SK-N-DZ (cell line): ENCODE measurements around the gene FBXL3. TPM values are rescaled to one million over a fixed set of nuclear protein-coding genes. Genes with fewer than 3 reads are reported as not detected.
A peak's percentile ranks its signal among the peaks of the same experiment; 100 is the strongest.

Source experiments
- DNase-seq: peaks from one replicate; pipeline ENCODE4 v3.0.0-alpha.2; 2015; ENCODE audit warnings: low spot score
- polyA plus RNA-seq, 2 experiments: library from polyadenylated mRNA; depleted of rRNA; stranded (reverse); fragments of >200 nt; gene quantifications; 2 replicates each; pipeline ENCODE4 v1.2.3, GENCODE V29; 2014

Gene FBXL3, protein sequence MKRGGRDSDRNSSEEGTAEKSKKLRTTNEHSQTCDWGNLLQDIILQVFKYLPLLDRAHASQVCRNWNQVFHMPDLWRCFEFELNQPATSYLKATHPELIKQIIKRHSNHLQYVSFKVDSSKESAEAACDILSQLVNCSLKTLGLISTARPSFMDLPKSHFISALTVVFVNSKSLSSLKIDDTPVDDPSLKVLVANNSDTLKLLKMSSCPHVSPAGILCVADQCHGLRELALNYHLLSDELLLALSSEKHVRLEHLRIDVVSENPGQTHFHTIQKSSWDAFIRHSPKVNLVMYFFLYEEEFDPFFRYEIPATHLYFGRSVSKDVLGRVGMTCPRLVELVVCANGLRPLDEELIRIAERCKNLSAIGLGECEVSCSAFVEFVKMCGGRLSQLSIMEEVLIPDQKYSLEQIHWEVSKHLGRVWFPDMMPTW
- 11.4 and 13.5 TPM in 2 replicates for polyA plus RNA-seq (2014; cell fraction: cytosol; rRNA removed)
- 11.0 and 11.3 TPM in 2 replicates for polyA plus RNA-seq (2014; cell fraction: nucleus; rRNA removed)

DNA sequence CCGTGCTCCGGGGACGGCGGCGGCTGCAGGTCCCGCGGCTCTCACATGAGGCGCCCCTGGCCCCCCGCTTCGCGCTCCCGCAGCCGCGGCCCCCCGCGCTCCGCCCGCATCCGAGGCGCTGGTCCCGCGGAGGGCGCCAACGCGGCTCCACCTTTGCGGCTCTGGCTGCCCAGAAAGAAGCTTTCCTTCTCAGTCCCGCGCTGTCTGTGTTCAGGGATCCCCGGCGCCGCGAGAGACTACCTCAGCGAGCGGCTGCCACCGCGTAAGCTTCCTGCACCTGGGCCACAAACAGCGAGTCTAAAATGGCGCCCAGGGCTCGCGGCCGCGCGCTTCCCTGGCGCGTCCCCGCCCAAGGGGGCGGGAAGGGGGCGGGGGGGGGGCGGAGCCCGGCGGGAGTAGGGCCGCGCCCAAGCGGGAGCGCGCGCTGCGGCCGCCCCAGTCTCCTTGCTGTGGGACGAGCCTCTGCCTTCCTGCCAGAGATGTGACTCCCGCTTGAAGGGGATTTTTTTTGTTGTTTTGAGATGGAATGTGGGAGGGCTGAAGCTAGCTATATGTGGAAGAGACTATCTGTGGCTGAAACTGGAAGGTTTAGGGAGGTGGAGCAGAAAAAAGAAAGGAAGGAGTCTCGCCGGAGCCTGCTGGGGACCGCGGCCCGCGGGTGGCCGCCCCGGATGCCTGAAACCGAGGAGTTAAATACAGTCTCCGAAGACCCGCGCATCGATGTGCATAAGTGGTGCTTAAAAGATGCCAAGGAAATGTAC, at the start of gene FBXL3:
Gene FBXL3 (minus strand): TSS at position 299 of the 761 bp plus-strand sequence. CDS start 5,299 bp downstream, outside the sequence.
- peak; percentile 82 for DNase-seq

DNA sequence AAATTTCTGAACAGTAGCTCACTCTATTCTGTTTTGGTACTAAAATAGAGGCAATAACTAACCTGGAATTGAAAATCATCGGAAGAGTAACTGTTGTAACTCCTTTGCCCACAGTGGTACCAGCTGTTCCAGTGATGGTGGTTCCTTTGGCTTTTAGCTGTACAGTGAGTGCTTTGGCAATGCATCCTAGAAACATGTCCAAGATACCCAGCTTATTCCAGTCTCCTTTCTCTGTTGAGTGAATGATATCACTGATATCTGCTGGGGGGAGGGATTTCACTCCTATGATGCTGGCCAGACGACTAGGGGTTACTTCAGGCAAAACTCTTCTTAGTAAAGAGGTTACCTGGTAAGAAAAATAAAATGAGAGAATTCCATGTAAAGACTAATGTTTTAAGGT, 40.6 kb upstream of the FBXL3 start:
- no peak for DNase-seq

DNA sequence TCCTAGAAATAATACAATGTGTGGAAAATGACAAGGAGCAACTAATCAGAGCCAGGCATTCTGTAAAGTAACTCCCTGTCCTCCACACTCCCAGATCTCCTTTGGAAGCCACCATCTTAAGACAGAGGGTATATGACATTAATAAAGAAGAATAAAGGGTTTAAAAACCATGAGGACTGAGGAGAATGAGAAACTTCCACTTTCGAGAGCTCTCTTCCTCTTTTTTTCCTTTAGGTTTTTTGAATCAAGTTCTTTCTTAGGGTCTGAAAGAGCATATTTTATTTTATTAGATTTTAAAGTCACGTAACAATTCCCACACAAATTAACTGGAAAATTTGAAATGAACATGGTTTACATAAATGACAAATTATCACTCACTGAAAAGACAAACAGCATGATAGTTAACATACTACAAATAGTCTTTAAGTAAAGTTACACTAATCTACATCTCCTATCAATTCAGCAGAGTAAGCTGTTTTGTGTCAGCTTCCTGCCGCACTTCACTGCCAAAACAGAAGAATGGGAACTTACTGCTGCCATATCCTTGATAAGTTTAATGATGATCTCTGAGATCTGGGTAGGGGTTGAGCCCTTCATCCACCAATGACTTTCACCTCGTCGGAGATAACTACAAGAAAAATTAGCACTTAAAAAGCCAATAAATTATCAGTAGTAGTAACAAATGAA, 38.6 kb upstream of the FBXL3 start:
- DNase-seq = no peak

DNA sequence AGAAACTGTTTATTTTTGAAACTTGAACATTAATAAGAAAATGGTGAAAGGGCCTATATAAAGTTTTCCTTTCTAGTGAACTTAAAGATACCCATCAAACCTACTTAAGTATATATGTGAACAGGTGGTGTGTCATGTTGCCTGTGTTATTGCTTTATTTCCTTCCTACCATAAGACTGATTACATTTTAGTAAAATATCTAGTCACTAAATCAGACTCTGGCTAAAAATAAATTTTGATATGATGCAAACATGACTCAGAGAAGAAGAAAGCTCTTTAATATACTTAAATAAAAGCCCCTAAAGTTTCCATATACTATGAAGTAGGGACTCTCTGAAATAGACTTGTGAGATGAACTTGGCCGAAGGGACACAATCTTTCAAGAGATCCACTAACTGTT, 35.1 kb upstream of the FBXL3 start:
- no peak for DNase-seq

DNA sequence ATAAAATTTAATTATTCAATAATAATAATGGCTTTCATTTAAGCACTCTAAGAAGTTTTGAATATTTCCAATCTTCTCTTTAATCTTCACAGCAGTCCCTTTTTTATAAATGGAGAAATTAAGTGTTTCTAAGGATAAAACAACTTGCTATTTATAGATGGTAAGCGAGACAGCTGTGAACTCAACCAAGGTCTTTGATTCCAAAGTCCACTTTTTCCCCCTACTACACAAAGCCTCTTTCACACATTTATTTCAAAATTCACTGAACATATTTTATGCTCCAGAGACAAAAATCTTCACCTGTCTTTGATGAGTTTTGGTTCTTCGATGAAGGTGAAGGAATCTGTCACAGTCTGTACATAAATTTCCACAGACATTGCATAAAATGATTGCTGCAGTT, 34.4 kb upstream of the FBXL3 start:
- no peak for DNase-seq

DNA sequence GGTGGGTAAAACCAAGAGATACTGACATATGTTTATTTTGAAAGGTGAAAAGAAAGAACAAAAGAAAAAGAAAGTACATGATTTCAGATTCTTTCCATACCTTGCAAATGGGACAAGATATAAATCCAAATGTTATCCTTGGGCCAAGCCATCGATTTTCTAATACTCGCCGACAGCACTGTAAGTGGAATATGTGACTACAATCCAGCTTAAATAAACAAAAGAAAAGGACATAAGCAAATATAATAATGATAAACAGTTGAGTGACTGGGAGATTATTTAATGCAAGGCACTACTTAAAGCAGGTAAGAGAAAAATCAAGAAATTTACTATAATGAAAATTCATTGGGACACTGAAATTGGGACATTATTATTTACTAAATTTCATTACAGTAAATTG, 29.9 kb upstream of the FBXL3 start:
- DNase-seq = no peak

DNA sequence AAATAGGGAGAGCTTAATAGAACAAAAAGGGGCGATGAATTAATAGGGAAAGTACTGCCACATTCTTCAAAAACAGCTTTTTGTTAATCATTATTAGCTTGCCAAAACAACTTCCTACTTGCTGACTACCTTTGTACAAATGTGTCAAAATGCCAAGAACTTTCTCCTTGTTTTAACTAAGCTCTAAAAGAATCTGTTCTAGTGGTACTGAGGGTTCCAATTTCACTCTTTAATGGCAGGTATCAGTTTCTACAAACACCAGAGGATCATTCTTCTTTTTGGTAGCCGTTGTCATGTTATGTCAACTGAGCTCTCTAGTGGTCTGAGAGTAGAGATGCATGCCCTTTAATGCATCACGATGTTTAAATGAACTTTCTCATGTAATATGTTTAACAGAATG, 29.4 kb upstream of the FBXL3 start:
- no peak for DNase-seq

DNA sequence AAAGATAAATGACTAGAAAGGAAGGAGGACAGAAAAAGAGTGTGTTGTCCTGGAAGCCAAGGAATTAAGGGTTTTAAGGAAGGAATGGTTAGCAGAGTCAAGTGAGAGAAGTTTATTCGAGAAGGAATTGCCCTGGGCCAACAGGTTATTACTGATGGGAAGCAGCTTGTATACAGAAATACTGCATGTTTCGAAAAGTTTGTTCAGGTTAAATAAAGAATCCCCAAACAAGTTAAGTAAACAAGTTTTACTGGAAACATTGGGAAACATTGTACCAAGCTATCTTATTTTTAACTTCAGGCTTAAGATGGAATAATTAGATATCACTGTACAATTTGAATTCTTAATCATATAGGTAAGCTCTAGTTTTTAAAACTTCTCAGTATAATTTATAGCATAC, 28.2 kb upstream of the FBXL3 start:
- no peak for DNase-seq

DNA sequence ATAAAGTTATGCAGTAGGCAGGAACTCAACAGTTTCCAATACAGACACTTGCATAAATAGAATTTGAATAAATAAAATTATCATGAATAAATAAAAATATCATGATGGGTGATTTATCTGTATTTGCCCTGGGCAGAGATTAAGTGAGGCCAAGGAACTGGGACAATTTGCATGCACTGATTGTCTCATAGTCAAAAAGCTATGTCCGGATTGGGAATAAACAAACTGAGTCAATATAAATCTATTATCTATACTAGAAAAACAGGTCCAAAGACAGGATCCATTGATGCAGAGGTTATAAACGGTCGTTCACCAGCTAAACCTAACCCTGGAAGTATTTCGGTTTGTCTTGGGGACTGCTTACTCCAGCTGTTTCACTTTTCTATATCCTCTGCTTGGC, 26.2 kb upstream of the FBXL3 start:
- DNase-seq = no peak

DNA sequence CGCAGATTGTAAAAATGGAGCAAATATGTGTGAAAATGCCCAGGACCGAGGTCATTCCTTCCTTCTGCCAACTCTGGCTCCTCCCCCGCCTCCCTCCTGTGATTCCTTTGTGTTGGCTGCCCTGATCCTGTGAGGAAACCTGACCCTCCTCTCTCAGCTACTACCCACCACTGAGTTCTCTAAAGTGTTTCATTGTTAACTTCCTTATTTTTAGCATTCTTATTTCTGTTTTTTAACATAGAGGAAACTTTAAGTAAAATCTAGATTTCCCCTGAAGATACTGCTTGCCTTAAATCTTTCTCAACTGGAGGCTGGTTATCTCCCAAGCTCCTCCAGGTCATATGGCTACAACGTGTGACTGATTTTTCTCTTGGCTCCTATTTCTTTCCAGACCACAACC, 21.7 kb upstream of the FBXL3 start:
- DNase-seq = no peak

DNA sequence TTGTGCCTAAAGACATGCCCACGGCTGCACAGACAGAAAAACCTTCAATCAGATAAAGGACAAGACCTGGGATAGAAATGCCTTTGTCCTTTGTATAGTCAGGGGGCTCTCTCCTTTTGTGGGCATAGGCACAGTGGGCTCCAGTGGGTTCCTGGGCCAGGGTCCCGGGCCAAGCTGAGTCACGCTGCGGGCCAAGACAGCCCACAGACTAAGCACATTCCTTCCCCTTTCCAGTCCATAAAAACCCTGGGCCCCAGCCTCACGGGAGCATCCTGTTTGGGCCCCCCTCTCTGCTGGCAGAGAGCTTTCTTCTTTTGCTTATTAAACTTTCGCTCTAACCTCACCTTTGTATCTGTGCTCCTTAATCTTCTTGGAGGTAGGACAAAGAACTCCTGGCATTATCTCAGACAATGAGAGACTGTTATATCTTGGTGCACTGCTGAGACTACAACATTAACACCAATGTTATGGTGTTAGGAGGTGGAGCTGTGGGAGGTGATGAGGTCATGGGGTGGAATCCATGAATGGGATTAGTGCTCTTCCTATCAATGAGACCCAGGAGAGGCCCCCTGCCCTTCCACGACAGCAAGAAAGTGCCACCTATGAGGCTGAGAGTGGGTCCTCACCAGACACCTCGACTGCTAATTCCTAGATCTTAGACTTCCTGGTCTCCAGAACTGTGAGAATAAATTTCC, 20.8 kb upstream of the FBXL3 start:
- no peak for DNase-seq

DNA sequence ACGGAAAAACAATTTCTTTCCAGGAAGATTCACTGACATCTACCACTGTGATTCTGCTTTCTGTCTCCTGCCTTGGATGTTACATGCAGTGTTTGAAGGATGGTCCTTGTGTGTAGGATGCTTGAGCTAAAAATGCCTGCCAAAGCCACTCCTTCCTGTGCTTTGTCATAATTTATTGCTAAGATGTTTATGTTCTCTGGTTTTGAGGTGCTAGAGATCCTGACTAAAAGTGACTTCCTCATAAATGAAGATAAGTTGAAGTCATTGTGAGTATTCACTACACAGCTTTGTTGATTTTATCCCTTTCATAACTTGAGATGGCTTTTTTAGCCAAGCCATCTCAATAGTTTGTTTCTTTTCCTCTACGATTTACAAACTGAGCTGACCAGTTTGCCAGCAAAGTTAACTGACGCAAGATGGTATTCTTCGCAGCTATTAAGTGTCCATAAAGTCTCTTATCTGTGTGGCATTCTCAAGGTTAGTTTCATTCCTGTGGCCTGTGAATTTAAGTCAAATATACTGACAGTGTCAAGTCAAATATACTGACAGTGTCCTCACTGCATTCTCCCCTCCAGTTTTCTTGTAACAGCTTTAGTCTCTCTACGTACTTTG, 15.7 kb upstream of the FBXL3 start:
- no peak for DNase-seq

DNA sequence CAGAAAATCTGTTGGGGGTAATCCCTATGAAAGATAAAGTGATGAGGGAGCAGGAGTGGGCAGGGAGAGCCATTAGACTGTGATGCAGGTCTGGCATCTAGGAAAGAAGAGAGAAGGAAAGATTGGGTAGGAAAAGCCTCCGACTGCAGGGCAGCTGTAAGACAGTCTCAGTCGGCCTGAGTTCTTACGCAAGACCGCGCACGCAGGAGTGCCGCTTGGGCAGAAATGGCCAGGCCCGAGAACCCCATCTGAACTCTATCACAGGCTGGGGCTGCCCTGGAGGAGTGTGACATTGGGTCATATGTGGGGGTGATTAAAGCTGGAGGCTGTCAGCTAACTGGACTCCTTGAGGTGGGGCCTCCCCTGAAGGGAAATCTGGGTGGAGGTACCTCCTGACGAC, 13.9 kb upstream of the FBXL3 start:
- DNase-seq = no peak

DNA sequence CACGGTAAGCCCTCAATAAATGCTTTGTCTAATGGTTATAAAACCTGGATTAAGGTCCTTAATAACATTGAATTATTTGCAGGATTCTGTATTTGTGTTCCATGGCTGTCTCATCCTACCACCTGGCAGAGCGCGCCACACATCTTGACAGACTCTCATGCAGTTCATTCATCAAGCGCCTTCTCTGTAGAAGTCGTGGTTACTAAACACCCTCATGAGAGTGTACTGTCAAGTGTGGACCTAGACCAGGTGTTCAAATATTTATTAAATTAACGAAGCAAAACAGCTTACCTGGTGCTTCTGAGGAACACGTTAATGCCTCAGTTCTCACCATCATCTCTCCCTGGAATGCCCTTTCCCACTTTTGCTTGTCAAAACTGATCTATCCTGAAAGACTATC, 13.1 kb upstream of the FBXL3 start:
- no peak for DNase-seq

DNA sequence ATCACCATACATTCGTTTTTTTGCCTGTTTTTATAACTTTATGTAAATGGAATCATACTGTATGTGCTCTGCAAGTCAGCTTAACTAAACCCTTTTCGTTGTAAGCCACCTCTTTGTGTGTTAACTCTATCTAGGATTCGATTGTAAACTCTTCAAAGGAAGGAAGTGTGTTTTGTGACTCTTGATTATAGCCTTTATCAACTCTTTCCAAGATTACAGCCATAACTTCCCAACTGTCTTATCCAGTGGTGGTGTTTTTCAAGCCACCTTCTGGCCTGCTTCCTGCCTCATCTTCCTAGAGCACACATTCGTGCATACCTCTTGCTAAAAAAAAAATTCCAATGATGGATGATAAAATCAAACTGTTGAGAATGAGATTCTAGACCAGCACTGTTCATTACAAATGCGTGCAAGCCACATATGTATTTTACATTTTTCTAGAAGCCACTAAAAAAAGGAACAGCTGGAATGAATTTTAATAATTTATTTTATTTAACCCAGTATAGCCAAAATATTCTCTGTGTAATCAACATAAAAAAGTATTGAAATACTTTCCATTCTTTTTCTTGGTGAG, 12.0 kb upstream of the FBXL3 start:
- DNase-seq = no peak

DNA sequence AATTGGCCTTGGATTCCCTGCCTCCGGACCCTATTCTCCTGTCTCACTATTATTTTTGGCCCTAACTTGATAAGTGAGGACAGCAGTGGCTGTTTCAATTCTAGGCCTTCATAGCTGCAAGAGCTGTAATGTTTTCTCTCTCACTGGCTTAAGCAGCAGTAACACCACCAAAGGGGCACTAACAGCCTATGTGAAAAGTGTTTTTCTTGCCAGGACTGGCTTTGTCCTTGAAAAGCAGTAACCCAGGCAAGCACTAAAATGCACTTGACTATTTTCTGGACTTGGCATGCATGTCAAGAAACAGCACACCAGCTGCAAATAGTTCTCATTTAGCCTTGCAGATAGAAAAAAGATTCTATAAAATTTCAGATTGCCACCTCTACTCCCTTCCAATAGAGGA, 9.3 kb upstream of the FBXL3 start:
- DNase-seq = no peak

DNA sequence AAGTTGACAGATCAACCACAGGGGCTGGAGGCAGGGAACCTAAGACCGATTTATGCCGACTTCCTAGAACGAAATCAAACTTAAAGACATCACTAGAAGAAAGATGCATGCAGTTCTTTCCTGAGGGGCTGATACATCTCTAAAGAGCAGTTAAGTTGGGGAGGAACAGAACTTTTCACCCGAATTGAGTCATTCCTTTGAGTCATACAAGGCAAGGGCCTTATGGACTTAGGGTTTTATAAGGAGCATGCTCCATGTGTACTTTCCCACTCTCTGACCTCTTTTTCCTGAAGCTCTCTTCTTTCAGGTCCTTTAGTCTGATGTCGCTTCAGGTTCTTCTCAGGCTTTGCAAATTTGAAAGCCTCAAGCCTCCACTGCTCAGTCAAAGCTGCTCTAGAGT, 7.9 kb upstream of the FBXL3 start:
- no peak for DNase-seq

DNA sequence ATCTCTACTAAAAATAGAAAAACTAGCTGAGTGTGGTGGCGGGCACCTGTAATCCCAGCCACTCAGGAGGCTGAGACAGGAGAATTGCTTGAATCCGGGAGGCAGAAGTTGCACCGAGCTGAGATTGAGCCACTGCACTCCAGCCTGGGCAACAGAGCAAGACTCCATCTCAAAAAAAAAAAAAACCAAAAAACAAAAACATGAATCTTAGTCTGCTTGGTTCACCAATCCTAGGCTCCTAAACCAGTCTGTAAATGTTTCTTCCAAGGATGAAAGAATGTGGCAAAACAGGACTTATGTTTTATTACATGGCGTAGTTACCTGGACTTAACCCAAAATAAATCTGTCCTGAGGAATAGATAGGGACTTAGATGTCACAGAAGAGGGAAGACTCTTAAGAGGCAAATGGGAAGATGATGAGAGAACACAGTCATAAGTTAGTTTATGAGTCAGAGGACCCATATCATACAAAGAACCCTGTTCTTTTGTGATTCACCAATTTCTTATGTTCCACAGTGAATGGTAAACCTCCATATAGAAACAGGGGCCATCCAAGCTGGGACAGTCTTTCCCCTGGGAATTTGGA, 6.9 kb upstream of the FBXL3 start:
- DNase-seq = no peak

DNA sequence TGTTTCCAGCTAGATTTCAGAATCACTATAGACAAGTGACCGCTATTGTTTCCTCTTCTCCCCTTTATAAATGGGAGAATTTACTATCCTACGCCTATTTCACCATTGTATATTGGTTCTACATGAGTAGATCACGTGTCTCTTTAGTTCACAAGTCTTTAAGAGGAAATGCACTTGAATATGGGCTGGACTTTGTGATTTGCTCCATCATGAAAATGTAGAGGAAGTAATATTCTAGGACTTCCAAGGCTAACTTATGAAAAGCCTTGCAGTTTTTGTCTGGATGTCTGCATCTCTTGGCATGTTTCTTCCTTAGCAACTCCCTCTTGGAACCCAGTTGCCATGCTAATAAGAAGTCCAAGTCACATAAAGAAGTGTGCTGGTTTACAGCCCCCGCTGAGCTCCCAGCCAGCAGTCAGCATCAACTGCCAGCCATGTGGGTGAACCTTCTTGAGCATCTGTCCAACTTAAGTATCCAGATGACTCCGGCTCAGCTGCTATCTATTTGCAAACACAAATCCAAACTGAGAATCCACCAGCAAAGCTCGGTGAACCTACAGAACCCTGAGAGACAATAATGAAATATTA, 4.8 kb upstream of the FBXL3 start:
- no peak for DNase-seq

DNA sequence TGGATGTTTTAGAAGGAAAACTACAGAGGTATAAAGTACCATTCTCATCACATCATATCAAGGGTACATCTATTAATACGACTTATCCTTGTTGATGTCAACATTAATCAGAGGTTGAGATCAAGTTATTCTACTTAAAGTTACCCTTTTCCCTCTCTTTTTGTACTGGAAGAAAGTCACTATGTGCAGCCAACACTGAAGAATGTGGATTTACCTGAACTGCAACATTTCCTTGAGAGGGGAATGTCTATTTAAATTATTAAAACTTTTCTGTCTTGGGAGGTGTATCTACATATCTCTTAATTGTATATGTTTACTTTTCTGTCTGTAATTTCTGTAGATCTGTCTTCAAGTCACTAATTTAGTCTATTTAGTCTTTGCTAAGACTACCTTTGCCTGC, 2.5 kb upstream of the FBXL3 start:
- DNase-seq = no peak
